ENCODE results near the gene PTPRD.

GRCh38 chr9:8643896-8644295 is 1968.9 kb downstream of the PTPRD start:
- TF ChIP-seq CTCF (conservative IDR thresholded peaks at IDR 0.05 in 1 of 2, IDR thresholded peaks at IDR 0.05 in 1 of 2; ENCODE audit: low read depth in 1 of 2, low read length in 2 of 2) (no peak), EZH2 (IDR thresholded peaks at IDR 0.05; ENCODE audit: low read length, missing control alignments) (no peak)

All from fibroblast of lung (primary cell).